NB4 (cell line): ENCODE results near the gene NOTCH3.

Experiments
- DNase-seq: peaks from one replicate; pipeline ENCODE4 v3.0.0; 2010; ENCODE audit warnings: low read depth
- H3K4me3 ChIP-seq: one replicate; pipeline ENCODE4 v1.5.1; 2011; ENCODE audit warnings: mild to moderate bottlenecking, low read depth, low read length, moderate library complexity
- CTCF ChIP-seq: IDR thresholded peaks from one replicate; pipeline ENCODE4 v1.5.1; 2012; ENCODE audit warnings: low read depth, low read length
- MAX ChIP-seq: IDR thresholded peaks from 2 replicates; pipeline ENCODE4 v1.6.1; 2011; ENCODE audit warnings: low read depth, low read length
- MYC ChIP-seq: IDR thresholded peaks from 2 replicates; pipeline ENCODE4 v1.6.1; 2011; ENCODE audit warnings: low read depth, low read length
- POLR2A ChIP-seq: IDR thresholded peaks from 2 replicates; pipeline ENCODE4 v1.6.1; 2011; ENCODE audit warnings: mild to moderate bottlenecking; ENCODE audit not compliant: insufficient read length; ENCODE audit errors: extremely low read depth

The NOTCH3 gene

GRCh38 chr19:15125232-15126067 lies 75.3 kb downstream of the NOTCH3 start:
- peak; percentile 97 for DNase-seq
- H3K4me3 ChIP-seq, result peak overlapping the region; percentile 58
- TF ChIP-seq MAX, result peak; percentile 87
- TF ChIP-seq MYC, result peak; percentile 94
- TF ChIP-seq CTCF, result no peak
- peak; percentile 47 for TF ChIP-seq POLR2A

- peak; percentile 15 for DNase-seq
These were observed 76.1 kb downstream of the NOTCH3 start for GRCh38 chr19:15124572-15125231.

GRCh38 chr19:15123900-15124299 lies 76.9 kb downstream of the NOTCH3 start:
- TF ChIP-seq MAX, result no peak
- TF ChIP-seq MYC, result no peak
- no peak for TF ChIP-seq CTCF
- TF ChIP-seq POLR2A, result no peak
- DNase-seq, result no peak

More at GRCh38 chr19:15124572-15125231, 76.1 kb downstream of the NOTCH3 start:
- peak overlapping the region; percentile 58 for H3K4me3 ChIP-seq
- TF ChIP-seq MAX (no peak), POLR2A (no peak), CTCF (no peak)

GRCh38 chr19:15123031-15123890 lies 77.5 kb downstream of the NOTCH3 start:
- no peak for DNase-seq
- TF ChIP-seq MYC (no peak), POLR2A (no peak), MAX (no peak), CTCF (no peak)
- H3K4me3 ChIP-seq, result no peak overlapping the region

More at GRCh38 chr19:15123900-15124299, 76.9 kb downstream of the NOTCH3 start:
- H3K4me3 ChIP-seq, result no peak overlapping the region

GRCh38 chr19:15122331-15123030 lies 78.3 kb downstream of the NOTCH3 start:
- DNase-seq, result no peak
- no peak overlapping the region for H3K4me3 ChIP-seq
- TF ChIP-seq MAX, result no peak
- TF ChIP-seq POLR2A, result no peak
- no peak for TF ChIP-seq MYC
- no peak for TF ChIP-seq CTCF
